HEK293 (cell line): ENCODE results near the gene BTG3.
A peak's percentile ranks its signal among the peaks of the same experiment; 100 is the strongest.

Experiments
- CTCF ChIA-PET: fragments of 350-600 bp; formaldehyde crosslinking; extraction: SDS; loops from one replicate; lab custom pipeline; 2021; ENCODE audit warnings: antibody characterized with exemption; lab: Yijun Ruan, JAX
- POLR2A ChIA-PET: fragments of 300-600 bp; formaldehyde crosslinking; extraction: SDS; loops from one replicate; lab custom pipeline; 2020; ENCODE audit warnings: antibody characterized with exemption, inconsistent platforms; lab: Yijun Ruan, JAX
- H3K27ac ChIP-seq: fragments of 200-500 bp; sonication (Bioruptor generic); 2 replicates; pipeline ENCODE4 v1.5.1; 2014; ENCODE audit warnings: low read depth, low read length, control low read depth, inconsistent platforms; ENCODE audit errors: extremely low read depth
- H3K36me3 ChIP-seq, 2 experiments: fragments of 200-500 bp in 1 of 2; sonication (Bioruptor generic) in 1 of 2; 1 replicate in 1 of 2; 2 replicates in 1 of 2; pipeline ENCODE4 v1.5.1; 2014 to 2017; ENCODE audit warnings: inconsistent platforms in 2 of 2, low read length in 2 of 2; ENCODE audit not compliant: control insufficient read depth in 2 of 2, insufficient read depth in 1 of 2
- H3K4me1 ChIP-seq: fragments of 200-500 bp; sonication (Bioruptor generic); 2 replicates; pipeline ENCODE4 v1.5.1; 2014; ENCODE audit warnings: mild to moderate bottlenecking, low read length, inconsistent platforms; ENCODE audit not compliant: control insufficient read depth, insufficient read depth
- H3K4me3 ChIP-seq: 2 replicates; pipeline ENCODE4 v1.5.1; 2011; ENCODE audit warnings: low read depth, mild to moderate bottlenecking, control low read depth, low read length, moderate library complexity
- H3K9me3 ChIP-seq: fragments of 200-500 bp; sonication (Bioruptor generic); 2 replicates; pipeline ENCODE4 v1.5.1; 2014; ENCODE audit warnings: low read depth, low read length, inconsistent platforms; ENCODE audit not compliant: control insufficient read depth, insufficient read depth
- OSR2 ChIP-seq: fragments of 450-650 bp; formaldehyde crosslinking; IDR thresholded peaks from 2 replicates; pipeline ENCODE4 v1.5.1; 2016; ENCODE audit warnings: missing biosample characterization, missing genetic modification characterization
- SCRT2 ChIP-seq: fragments of 450-650 bp; formaldehyde crosslinking; IDR thresholded peaks from 2 replicates; pipeline ENCODE4 v1.5.1; 2016; ENCODE audit warnings: missing biosample characterization, missing genetic modification characterization
- TRIM28 ChIP-seq: IDR thresholded peaks from 2 replicates; pipeline ENCODE4 v1.6.1; 2011; ENCODE audit warnings: low read length, control low read depth, borderline replicate concordance
- ZBTB7A ChIP-seq: fragments of 450-650 bp; formaldehyde crosslinking; IDR thresholded peaks from 2 replicates; pipeline ENCODE4 v1.5.1; 2016; ENCODE audit warnings: low read depth, missing biosample characterization, missing genetic modification characterization
- ZNF10 ChIP-seq: fragments of 450-650 bp; formaldehyde crosslinking; IDR thresholded peaks from 2 replicates; pipeline ENCODE4 v1.5.1; 2017; ENCODE audit warnings: missing biosample characterization, missing genetic modification characterization
- ZNF121 ChIP-seq: fragments of 450-650 bp; formaldehyde crosslinking; IDR thresholded peaks from 2 replicates; pipeline ENCODE4 v1.5.1; 2016; ENCODE audit warnings: missing biosample characterization, missing genetic modification characterization
- ZNF24 ChIP-seq: fragments of 450-650 bp; formaldehyde crosslinking; IDR thresholded peaks from 2 replicates; pipeline ENCODE4 v1.5.1; 2016; ENCODE audit warnings: missing biosample characterization, missing genetic modification characterization
- ZNF354C ChIP-seq: fragments of 450-650 bp; formaldehyde crosslinking; IDR thresholded peaks from 2 replicates; pipeline ENCODE4 v1.5.1; 2016; ENCODE audit warnings: missing biosample characterization, missing genetic modification characterization, low read depth, borderline replicate concordance
- ZNF398 ChIP-seq: fragments of 450-650 bp; formaldehyde crosslinking; IDR thresholded peaks from 2 replicates; pipeline ENCODE4 v1.5.1; 2017; ENCODE audit warnings: missing biosample characterization, missing genetic modification characterization
- ZNF514 ChIP-seq: fragments of 450-650 bp; formaldehyde crosslinking; IDR thresholded peaks from 2 replicates; pipeline ENCODE4 v1.5.1; 2016; ENCODE audit warnings: missing biosample characterization, missing genetic modification characterization
- ZNF76 ChIP-seq: fragments of 450-650 bp; formaldehyde crosslinking; IDR thresholded peaks from 2 replicates; pipeline ENCODE4; 2016; ENCODE audit warnings: low read depth, missing biosample characterization, missing genetic modification characterization, borderline replicate concordance
- TF ChIP-seq, protein P1 (sequence below): fragments of 450-650 bp; formaldehyde crosslinking; IDR thresholded peaks from 2 replicates; pipeline ENCODE4 v1.5.1; 2017; ENCODE audit warnings: missing biosample characterization, missing genetic modification characterization
- TF ChIP-seq, protein P2 (sequence below): fragments of 450-650 bp; formaldehyde crosslinking; IDR thresholded peaks from 2 replicates; pipeline ENCODE4 v1.5.1; 2016; ENCODE audit warnings: missing biosample characterization, missing genetic modification characterization

The BTG3 gene

GRCh38 chr21:17577701-17578100 lies 35.0 kb downstream of the BTG3 start (continued):
- TF ChIP-seq ZNF514 (tag by site-specific recombination): no peak
- 0 out of 2 replicates have a peak, but pooled peaks have one; percentile 20 for TF ChIP-seq SCRT2 (tag by site-specific recombination)
- TF ChIP-seq, protein P1, sequence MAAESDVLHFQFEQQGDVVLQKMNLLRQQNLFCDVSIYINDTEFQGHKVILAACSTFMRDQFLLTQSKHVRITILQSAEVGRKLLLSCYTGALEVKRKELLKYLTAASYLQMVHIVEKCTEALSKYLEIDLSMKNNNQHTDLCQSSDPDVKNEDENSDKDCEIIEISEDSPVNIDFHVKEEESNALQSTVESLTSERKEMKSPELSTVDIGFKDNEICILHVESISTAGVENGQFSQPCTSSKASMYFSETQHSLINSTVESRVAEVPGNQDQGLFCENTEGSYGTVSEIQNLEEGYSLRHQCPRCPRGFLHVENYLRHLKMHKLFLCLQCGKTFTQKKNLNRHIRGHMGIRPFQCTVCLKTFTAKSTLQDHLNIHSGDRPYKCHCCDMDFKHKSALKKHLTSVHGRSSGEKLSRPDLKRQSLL: no peak

DNA sequence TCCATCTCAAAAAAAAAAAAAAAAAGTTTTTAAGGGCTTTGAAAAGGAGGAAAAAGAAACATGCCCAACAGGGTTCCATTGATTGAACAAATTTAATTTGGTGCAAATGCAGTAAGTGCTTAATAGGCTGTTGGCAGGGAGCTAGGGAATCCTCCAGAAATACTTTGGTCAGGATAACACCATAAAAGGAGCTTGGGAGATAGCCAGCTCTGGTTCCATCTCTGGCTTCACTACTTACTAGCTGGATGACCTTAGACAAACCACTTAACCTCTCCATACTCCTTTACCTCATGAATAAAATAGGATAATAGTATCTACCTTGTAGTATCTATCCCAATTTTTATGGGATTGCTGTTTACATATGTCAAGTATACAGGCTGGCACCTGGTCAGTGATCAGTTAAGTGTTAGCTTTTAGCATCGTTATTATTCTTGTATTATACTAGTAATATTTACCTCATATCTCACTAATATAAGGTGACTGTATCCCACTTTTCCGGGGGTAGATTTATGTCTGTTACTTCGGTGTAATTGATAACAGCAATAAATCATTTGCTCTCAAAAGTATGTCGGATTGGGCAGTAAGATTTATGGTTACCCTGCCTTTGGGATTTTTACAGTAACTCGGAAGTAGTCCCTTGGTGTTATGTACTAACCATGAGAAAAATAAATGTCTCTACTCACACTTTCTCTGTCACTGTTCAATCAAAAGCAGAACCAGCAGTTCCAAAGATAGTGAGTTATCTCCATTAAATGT lies 36.4 kb downstream of the BTG3 start:
- Histone ChIP-seq H3K36me3 (0 out of 3 replicates have a peak, but pooled peaks cover 0 to 3% of the 10 kb centered on the region in 2 experiments), H3K27ac (0 out of 2 replicates have a peak overlapping the region, but pooled peaks have one; percentile 35), H3K4me3 (no peak overlapping the region), H3K4me1 (peaks cover 15% of the 10 kb centered on the region), H3K9me3 (no peaks in the 10 kb centered on the region)
- ChIA-PET CTCF (interaction anchor here (0.5 to 2.2 kb wide), 6 partner anchors 9 to 190 kb away, joined by 3 to 6 read pairs (median 4); no protein-coding TSS in a partner anchor), POLR2A (interaction anchor here (0.7 to 0.8 kb wide), 2 partner anchors 9 to 177 kb away, joined by 4 read pairs; no protein-coding TSS in a partner anchor)
- TF ChIP-seq ZNF10: no peak
- TF ChIP-seq OSR2: 0 out of 2 replicates have a peak, but pooled peaks have one; percentile 15

DNA sequence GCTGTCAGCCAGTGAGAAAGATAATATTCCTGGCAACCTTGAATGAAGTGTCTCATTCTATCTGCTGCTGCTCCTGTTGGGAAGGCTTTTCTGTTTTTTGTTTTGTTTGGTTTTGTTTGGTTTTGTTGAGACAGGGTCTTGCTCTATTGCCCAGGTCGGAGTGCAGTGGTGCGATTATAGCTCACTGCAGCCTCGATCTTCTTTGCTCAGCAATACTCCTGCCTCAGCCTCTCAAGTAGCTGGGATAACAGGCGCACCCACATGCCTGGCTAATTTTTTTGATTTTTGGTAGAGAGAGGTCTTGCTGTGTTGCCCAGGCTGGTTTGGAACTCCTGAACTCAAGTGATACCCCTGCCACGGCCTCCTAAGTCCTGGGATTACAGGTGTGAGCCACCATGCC lies 37.6 kb downstream of the BTG3 start:
- no peaks in the 10 kb centered on the region for H3K36me3 ChIP-seq
- POLR2A ChIA-PET: no interaction called here
- H3K9me3 ChIP-seq: no peaks in the 10 kb centered on the region
- H3K4me1 ChIP-seq: peaks cover 19% of the 10 kb centered on the region
- no peak overlapping the region for H3K4me3 ChIP-seq
- H3K27ac ChIP-seq: no peak overlapping the region
- TF ChIP-seq ZNF121 (tag by site-specific recombination) (peak; percentile 69), ZNF24 (tag by site-specific recombination) (no peak), ZNF76 (tag by site-specific recombination) (no peak), ZBTB7A (tag by site-specific recombination) (no peak), ZNF354C (tag by site-specific recombination) (no peak)
- CTCF ChIA-PET: interaction anchor here (0.6 to 2.2 kb wide), 2 partner anchors 10 to 11 kb away, joined by 3 to 6 read pairs; no protein-coding TSS in a partner anchor

DNA sequence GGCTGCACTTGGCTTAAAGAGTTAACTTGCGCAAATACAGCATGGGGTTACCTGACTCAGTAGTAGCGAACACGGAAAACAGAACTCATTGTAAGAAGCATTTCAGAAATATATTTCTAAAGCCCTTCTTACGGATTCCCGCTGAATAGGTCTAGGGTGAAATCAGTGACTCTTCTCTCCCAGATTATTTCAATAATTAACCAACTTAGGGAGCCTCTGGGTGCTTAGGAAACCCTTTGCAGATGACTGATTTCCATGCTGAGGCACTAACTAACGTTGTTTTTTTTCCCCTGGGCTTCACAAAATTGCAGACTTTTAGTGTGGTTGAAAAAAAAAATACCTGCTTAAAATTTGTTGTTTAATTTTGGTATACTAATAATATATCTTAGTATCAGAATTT lies 40.3 kb downstream of the BTG3 start:
- Histone ChIP-seq H3K36me3 (peaks cover 0 to 6% of the 10 kb centered on the region in 2 experiments; a peak in 1 of 3 replicates), H3K4me1 (peaks cover 19% of the 10 kb centered on the region), H3K27ac (no peak overlapping the region)
- POLR2A ChIA-PET: no interaction called here
- no peak for TF ChIP-seq ZNF398 (tag by site-specific recombination)
- TF ChIP-seq, protein P2, sequence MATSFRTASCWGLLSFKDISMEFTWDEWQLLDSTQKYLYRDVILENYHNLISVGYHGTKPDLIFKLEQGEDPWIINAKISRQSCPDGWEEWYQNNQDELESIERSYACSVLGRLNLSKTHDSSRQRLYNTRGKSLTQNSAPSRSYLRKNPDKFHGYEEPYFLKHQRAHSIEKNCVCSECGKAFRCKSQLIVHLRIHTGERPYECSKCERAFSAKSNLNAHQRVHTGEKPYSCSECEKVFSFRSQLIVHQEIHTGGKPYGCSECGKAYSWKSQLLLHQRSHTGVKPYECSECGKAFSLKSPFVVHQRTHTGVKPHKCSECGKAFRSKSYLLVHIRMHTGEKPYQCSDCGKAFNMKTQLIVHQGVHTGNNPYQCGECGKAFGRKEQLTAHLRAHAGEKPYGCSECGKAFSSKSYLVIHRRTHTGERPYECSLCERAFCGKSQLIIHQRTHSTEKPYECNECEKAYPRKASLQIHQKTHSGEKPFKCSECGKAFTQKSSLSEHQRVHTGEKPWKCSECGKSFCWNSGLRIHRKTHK: no peak
- TF ChIP-seq TRIM28: no peak
- TF ChIP-seq, all 188 proteins: peak for 0
- H3K9me3 ChIP-seq: no peaks in the 10 kb centered on the region
- H3K4me3 ChIP-seq: no peak overlapping the region
- CTCF ChIA-PET: interaction anchor here (0.7 kb wide), 2 partner anchors 30 to 913 kb away, joined by 4 to 5 read pairs; no protein-coding TSS in a partner anchor
